Hypothalamus (tissue), 51 donors: ENCODE results near the gene FAM227B.

Experiments
- DNase-seq, 51 donors: peaks; one replicate each; lab custom pipeline; 2025; lab: John Stamatoyannopoulos, UW

FAM227B gene

DNA sequence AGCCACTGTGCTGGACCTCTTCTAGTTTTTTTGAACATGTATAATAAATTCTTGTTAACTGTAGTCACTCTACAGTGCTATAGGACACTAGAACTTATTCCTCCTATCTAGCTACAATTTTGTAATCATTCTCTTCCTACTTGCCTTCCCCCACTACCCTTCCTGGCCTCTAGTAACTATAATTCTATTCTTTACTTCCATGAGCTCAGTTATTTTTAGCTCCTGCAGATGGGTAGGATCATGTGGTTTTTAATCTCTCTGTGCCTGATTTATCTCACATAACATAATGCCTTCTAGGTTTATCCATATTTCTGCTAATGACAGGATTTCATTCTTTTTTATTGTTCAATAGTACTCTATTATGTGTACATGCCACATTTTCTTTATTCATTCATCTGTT lies 310.7 kb downstream of the FAM227B start:
- DNase-seq, result no peak

DNA sequence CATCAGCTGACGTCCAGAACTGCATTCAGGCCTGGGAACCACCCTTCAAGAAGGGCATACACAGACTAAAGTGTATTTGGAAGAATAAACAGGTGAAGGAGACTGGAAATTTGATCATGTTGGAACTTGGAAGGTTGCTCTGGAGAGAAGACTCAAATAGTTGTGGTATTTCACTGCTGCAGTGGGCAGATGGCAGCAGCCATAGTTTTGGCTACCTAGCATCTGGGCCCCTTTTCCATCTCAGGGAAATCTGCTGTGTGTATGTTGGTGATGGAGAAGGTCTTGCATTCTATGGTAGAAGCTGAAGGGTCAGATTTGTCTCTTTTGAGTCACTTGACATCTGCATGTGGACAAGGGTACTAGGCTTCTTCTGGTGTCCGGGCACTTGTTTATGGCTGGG lies 311.9 kb downstream of the FAM227B start:
- DNase-seq, result no peak

DNA sequence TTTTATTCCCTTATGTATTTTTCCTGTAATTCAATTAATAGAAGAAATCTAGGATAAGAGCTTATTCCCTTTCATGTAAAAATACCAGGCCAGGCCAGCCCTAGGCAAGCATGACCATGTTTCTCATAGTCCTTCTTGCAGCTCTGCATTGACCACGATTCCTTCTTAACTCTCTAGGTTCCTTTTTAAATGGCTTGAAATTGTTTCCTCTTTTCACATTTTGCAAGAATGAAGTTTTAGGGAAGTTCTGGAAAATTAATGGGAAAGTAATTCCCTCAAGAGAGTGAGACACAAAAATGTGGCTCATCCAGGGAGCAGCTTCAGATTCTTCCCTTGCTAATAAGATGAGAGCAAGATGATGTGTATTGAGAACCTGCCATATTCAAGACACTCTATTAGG lies 314.1 kb downstream of the FAM227B start:
- DNase-seq, result no peak

DNA sequence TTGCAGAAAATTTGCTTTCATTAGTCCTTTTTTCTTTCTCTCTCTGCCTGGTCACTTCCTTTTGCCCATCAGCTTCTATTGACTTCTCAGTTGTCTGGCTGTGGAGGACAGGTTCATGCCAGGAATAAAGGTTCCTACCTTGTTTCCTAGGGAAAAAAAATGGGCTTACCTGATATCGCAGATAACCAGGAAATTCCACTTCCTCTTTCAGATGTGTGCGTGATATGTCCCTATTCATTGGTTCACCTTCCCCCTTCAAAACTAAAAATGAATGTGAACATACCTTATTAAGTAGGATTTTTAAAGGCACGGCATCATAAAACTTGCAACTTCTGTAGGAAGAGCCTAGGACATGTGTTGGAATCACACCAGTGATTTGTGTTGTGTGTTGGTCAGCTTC lies 317.6 kb downstream of the FAM227B start:
- DNase-seq, result no peak

DNA sequence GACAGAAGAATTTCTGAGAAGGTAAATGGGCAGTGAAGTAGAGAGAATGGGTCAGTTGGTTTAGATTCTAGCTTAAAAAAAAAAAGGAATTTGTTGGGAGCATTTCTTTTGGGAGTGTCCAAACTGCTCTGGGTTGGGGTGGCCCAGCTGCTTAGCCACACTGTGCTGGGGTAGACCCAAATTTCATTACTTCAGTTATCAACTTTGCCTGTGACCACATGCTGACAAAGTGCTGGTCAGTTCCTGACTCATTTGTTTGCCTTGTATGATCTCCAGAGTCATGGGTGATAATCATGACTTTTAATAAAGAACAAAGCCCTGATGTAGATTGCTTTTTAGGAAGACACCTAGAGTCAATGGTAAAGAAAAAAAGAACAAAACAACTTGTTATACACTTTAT lies 319.1 kb downstream of the FAM227B start:
- no peak for DNase-seq

DNA sequence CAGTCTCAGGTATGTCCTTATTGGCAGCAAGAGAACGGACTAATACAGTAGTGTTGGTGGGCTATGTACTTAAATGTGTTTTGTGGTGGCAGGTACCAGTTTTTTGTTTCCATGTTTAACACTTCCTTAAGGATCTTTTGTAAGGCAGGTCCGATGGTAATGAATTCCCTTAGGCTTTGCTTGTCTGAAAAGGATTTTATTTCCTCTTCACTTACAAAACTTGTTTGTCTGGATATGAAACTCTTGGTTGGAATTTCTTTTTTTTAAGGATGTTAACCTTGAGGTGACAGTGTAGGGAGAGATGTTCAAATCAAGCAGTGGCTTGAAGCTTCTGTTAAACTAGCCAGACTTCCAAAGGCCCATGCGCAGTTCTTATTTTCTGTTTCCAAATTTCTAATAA lies 319.8 kb downstream of the FAM227B start:
- DNase-seq, result no peak

DNA sequence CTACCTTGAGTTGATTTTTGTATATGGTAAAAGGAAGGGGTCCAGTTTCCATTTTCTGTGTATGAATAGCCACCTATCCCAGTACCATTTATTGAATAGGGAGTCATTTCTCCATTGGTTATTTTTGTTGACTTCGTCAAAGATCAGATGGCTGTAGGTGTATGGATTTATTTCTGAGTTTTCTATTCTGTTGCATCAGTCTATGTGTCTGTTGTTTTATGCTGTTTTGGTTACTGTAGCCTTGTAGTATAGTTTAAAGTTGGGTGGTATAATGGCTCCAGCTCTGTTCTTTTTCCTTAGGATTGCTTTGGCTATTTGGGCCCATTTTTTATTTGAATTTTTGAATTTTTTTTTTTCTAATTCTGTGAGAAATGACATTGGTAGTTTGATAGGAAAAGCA lies 323.0 kb downstream of the FAM227B start:
- DNase-seq, result no peak

DNA sequence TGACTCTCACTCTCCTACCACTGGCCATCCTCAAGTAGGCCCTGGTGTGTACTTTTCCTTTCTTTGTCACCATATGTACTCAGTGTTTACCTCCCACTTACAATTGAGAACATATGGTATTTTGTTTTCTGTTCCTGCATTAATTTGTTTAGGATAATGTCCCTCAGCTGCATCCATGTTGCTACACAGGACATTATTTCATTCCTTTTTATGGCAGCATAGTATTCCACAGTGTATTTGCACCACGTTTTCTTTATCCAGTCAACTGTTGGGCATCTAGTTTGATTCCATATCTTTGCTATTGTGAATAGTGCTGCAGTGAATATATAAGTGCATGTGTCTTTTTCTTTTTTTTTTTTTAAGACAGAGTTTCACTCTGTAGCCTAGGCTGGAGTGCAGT lies 324.4 kb downstream of the FAM227B start:
- no peak for DNase-seq

DNA sequence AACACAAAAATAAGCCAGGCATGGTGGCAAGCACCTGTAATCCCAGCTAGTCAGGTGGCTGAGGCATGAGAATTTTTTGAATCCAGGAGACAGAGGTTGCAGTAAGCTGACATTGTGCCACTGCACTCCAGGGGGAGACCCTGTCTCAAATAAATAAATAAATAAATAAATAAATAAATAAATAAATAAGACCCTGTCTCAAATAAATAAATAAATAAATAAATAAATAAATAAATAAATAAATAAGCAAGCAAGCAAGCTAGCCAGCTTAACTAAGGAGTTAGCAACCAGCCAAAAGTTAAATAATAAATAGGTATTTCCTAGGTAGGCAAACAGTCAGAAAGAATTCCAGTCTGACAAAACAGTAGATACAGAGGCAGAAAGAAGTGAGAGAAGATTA lies 326.7 kb downstream of the FAM227B start:
- no peak for DNase-seq

DNA sequence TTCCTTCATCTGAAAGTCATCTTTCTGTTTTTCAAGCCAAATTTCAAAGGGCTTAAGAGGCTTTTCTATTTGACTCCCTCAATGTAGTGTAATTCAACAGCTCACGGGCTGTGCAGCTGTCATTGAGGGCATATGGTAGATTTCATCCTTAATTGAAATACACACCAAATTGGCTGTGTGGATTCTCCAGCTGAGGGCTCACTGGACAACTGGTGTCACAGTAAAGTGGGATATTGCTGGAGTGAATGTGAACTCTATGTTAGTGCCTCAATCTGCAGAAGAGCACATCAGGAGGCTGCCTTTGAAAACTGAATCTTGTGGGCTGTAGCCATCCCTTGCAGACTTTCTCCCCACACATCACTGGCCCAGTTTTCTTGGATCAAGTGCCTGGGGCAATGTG lies 330.4 kb downstream of the FAM227B start:
- DNase-seq, result no peak

DNA sequence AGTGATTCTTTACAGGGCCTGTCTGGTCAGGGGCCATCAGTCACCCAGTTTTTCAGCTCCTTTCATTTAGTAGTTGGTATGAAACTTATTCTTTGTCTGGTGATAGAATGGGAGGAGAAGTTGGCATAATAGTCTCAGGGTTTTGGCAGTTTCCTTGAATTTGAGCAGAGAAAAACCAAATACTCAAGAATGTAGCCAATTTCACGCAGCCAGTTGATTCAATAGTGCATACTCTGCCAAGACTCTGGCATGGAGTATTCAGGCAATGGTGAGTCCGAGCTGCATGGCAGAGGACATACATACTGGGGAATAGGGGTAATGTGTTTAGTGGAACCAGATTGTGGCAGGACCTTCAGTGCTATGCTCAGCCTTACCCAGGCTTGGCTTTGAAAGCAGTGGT lies 332.2 kb downstream of the FAM227B start:
- peak in 1 of 51 donors; percentile 1 for DNase-seq

DNA sequence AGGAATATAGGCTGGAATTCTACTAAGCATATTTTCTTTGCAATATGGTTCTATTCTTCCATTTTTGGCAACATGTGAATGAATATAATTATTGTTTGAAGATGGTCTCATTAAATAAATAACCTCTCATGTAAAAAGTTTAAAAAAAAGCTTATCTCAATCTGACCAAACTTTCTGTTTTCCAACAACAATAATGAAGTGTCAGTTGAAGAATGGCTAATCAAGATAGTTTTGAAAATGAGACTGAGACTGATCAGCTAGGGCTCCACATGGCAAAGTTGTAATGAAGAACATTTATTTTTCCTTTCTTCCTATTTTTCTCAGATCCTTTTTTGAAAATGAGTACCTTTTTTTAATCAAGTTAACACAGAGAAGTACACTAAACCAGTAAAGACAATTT lies 333.1 kb downstream of the FAM227B start:
- no peak for DNase-seq

DNA sequence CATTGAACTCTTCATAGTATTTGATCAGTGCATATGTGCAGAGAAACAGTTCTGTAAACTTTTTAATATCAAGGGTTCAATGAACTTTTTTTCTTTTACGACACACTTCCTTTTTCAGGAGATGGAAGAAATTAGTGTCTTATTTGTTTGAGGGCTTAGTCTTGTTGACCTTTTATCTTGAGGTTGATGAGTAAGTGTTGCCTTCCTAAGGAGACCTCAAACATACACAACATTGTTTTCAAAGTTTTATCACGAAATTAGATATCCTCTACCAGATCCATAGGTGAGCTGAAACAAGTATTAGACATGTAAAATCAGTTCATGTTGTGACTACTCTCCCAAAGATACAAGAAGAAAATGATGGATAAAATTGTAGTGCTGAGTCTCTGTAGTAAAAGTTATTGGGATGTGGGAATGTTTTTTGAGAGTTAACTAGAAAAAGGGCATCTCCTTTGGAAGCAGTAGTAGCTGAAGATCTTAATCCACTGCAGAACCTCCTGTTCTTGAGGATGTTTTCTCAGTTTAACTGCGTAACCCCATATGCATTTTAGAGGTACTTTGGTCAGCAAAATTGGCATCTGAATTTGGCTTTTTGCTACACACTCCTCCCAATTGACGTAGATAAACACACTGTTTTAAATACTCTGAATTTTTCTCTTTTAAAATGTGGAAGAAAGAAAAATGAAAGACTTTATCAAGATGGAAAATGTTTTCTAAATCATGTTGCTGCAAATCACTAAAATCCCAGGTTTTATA lies 333.8 kb downstream of the FAM227B start:
- no peak for DNase-seq

DNA sequence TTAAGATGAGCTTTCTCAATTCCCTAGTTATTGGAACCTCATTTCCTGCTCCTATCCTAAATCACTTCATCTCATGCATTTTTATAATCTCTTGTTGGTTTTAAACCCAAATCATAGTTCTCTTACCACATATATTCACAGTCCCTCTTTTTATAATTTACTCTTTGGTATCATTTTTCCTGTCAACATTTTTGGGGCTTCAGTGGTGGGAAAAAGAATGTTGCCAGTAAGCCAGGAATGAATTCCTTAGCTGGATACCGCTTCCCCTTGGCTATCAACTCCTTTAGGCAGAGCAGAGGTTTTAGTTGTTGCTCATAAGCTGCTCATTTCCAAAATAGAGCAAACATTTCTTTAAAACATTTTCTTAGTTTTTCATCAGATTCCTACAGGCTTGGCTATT lies 338.3 kb downstream of the FAM227B start:
- DNase-seq, result no peak

DNA sequence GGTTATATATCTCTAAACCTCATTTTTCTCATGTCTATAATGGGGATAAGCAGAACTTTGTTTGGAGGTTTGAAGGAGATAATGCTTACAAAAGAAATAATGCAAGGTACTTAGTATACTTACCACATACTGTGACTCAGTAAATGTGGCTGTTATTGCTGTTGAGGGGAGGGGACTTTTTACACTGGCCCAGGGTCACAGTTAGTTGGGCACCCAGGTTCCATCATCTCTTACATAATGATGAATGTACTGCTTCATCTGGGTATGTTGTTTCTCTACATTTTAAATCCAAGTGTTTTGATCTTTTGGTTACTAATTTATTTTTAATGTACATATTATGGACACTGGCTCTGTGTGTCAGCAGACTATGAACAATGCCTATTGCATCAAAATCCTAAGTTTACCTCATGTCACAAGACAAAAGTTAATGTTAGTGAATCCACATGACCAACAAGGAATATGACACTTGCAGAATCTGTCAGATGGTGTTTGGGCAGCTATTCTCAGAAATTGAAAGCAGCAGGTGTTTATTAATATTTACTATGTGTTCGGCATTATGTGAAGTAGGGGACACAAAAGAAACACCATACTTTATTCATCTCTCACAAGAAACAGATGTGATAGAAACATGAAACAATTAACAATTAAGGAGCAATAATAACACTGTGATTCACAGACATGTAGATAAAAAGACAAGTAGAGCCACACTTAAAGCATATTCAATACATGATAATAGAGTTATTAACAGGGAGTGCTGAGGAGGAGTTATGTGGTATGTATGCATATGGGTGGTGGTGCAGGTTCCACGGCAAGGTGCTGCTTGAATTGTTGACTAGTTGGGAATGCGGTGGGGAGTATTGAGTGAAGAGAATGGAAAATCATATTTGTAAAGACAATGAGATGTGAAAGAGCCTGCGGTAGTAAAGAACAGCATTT lies 340.8 kb downstream of the FAM227B start:
- DNase-seq, result no peak

DNA sequence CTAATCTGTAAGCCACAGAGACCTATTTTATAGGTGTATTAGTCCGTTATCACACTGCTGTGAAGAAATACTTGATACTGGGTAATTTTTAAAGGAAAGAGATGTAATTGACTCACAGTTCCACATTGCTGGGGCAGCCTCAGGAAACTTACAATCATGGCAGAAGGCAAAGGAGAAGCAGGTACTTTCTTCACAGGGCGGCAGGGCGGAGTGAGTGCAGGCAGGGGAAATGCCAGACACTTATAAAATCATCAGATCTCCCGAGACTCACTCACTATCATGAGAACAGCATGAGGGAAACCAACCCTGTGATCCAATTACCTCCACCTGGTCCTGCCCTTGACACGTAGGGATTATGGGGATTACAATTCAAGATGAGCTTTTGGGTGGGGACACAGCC lies 341.9 kb downstream of the FAM227B start:
- DNase-seq, result no peak
